Esophagus mucosa (tissue), 1 donor: ENCODE measurements around the gene ANKRD44. TPM values are rescaled to one million over a fixed set of nuclear protein-coding genes. Genes with fewer than 3 reads are reported as not detected.
"Not testable (repeated sequence)": the region's sequence is repeated elsewhere in the genome, so short reads cannot be mapped to it uniquely, and the experiment has no call there.

Source experiments
- ATAC-seq: fragments of 200-7000 bp; cut with Tn5 transposase; one replicate; pipeline ENCODE4 v1.9.1; 2020
- total RNA-seq: library from RNA; stranded (reverse); gene quantifications from one replicate; pipeline ENCODE4 v1.2.4, GENCODE V29; 2023
- donor health status: DM: yes; HTN: yes; CAD: no.

ANKRD44 gene
- total RNA-seq, 1 donor from 2014 or later: 6.8 TPM

DNA sequence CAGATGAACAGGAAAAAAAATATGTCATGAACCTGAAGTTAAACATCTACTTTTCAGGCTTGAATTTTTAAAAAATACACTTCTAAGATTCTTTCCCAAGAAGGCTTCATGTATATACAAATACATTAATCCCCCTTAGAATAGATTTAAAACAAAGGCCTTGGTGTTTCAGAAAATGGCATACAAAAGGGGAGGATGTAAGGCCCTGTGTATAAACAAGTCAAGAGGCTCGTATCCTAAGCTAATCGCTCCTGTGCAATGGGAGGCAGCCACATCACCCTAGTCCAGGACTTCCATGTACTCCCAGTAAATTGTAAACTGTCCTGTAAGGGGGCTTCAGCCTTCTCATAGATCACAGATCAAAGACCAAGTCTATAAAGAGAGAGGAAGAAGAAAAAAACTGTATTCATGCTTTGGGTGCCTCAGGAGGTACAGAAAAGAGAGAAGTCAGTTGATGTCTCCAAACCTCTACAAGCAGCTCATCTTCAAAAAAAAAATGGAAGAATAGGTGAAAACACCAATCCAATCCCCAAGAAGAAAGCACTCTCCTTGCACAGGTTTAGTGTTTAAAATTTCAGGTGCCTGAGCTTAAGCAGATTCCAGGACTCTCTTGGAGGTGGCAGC is 53.9 kb downstream of the ANKRD44 start:
- no peak for ATAC-seq

DNA sequence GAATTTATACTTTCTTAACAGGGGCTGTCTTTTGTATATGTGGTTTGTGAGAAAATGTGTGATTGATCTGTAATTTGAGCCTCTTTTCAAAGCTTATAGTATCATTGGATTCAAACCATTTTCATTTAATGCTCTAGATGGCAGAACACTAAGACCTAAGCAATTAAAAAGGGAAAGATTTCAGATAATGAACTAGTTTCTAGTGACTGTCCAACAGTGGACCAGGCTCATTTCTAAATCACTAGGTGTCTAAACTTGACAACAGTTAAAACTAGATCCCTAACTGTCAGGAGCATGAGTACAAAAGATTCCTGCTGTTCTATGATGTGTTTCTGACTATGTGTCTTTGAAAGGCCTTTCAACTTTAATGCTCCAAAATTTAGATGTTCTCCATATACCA is 54.6 kb downstream of the ANKRD44 start:
- no peak for ATAC-seq

- peak; percentile 76 for ATAC-seq
Measured at GRCh38 chr2:197255543-197255942, 55.0 kb downstream of the ANKRD44 start.

GRCh38 chr2:197254776-197255530 is 55.6 kb downstream of the ANKRD44 start:
- peak; percentile 22 for ATAC-seq

DNA sequence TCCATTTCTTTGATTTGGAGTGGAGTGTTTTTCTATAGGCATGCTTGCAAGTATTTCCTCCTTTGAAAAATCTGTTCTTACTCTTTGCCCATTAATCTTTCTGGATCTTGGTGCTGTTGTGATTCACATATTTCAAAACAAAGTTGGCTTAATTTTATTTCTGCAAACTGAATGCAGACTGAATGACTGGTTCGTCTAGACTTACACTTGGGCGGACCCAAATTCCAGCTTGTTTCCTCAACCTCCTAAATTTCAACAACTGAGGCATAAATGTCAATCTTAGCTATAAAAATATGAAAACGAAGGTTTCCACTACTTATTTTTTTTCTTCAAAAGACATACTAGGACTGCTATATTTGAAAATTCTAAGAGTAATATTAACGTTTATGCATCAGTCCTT is 59.0 kb downstream of the ANKRD44 start:
- ATAC-seq: peak; percentile 57

- no peak for ATAC-seq
Measured at GRCh38 chr2:197251163-197251562, 59.4 kb downstream of the ANKRD44 start.

DNA sequence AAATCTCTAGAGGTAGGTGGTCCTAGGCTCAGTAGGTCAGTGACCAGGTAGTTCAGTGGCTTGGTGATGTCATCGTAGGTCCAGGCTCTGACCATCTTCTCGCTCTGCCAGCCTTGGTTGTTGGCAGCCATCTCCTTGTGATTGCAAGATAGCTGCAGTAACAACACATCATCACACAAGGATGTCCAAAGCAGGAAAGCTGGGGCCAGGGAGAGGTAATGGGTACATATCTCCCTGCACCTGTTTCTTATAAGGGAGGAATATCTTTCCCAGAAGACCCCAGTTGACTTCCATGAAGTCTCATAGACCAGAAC is 60.5 kb downstream of the ANKRD44 start:
- ATAC-seq: no peak

DNA sequence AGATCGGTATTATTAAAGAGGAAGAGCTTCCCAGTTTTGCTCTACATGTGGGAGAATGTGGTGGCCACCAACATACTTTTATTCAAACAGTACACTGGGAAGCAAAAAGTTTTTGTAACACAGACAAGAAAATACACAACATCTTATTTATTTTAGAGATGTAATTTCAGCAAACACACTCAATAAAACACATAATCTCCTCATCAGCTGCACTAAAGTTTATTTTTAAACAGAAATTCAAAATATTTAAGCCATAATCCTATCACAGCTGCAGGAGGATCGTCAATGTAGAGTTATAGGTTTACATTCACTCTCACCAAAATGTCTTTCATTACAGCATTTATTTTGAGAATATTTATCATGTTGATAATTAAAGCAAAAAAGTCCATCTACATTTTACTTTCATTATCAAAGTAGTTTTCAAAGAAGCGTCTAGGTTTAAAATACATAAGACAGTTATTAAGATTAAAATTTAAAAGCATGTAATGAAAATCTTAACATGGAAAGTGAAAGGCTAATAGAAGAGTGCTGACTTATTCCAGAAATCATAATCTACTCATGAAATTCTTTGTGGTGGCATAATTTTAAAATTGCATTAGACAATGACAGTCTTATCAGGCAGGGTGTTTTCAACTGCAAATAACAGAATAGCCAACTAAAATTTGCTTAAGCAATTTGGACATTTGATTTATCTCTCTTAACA is 61.0 kb downstream of the ANKRD44 start:
- ATAC-seq: no peak

- ATAC-seq: no peak
Measured at GRCh38 chr2:197248623-197249022, 62.0 kb downstream of the ANKRD44 start.

- no peak for ATAC-seq
Measured at GRCh38 chr2:197248001-197248401, 62.6 kb downstream of the ANKRD44 start.

- no peak for ATAC-seq
Measured at GRCh38 chr2:197247083-197247482, 63.5 kb downstream of the ANKRD44 start.

DNA sequence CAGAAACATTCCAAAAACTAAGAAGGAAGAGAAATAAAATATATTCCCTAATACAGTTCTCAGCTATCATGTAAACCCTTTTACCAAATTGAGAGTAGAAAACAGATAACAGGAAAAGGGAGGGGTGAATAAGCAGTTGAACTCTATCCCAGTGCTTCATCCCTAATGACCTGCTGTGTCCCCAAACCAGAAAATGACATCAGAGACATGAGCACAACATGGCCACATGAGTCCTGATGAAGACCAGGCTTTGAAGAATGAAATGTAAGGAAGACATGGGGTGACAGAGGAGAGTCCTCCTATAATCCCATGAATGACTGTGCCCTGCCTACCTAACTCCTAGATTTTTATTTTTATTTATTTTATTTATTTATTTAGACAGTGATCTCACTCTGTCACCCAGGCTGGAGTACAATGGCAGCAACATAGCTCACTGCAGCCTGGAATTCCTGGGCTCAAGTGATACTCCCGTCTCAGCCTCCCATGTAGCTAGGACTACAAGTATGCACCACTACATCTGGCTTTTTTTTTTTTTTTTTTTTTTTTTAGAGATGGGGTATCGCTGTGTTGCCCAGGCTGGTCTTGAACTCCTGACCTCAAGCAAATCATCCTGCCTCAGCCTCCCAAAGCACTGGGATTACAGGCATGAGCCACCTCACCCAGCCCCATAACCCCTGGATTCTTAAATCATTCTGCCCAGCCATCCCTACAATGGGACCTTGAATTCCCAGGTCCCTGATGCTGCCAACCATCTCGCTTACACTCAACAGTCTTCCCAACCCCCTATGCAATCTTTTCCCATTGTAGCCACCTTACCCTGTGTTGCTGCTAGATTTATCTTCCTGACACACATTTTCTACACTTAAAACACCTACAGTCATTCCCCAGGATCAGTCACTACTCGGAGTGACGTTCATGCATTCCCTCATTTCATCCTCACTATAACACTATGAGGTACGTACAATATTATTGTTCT is 64.5 kb downstream of the ANKRD44 start:
- ATAC-seq: no peak

DNA sequence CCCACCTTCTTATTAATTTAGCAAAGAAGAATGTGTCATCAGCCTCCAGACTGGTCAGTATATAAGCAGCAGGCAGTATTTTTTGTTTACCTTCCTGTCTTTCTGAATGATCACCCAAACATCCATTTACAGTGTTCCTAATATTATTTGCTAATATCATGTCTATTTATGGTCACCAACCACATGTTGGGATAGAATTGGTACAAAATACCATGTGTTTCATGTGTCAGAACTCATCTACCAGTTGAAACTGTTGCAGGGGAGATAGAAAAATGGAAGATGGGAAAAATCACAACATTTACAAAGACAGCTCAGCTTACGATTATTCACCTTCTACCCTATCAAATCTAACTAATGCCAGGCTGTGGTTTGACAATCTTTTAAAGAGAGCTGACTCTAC is 66.2 kb downstream of the ANKRD44 start:
- no peak for ATAC-seq

DNA sequence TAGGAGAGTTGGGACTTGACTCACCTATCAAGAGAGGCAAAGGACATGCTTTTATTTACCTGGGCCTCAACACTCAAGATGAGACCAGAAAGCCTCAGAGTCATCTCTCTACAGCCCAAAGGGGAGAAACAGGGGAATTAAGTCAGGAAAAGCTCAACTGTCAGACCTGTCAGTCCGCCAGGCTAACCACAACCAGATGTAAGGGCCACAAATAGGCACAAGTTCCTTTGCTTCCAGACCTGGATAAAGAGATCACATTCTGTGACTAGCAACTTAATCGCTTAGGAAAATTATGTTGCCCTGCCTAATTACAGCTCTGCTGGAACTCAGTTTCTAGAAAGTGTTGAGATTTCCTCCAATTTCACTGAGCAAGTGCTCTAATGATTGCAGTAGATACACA is 67.9 kb downstream of the ANKRD44 start:
- no peak for ATAC-seq

DNA sequence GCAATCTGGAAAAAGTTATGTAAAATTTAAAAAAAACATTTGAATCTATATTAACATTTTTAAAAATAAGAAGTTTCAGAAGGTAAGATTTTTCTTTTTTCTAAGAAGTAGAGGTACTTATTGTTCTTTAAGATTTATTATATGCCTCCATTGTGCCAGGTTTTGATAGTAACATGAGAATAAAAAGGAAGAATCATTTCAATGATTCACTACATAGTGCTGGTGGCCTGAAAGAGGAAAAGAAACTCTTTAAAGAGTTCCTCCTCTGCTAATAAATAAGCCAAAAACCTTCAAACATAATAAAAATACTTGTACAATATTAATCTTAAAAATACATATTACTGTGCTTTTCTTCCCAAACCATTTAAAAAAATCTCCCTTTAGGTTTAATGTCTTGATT is 69.0 kb downstream of the ANKRD44 start:
- no peak for ATAC-seq

GRCh38 chr2:197241153-197241552 is 69.4 kb downstream of the ANKRD44 start:
- no peak for ATAC-seq

GRCh38 chr2:197240421-197241041 is 70.0 kb downstream of the ANKRD44 start:
- ATAC-seq: no peak

GRCh38 chr2:197240018-197240417 is 70.6 kb downstream of the ANKRD44 start:
- not testable (repeated sequence) for ATAC-seq

- ATAC-seq: no peak
Measured at GRCh38 chr2:197239434-197239833, 71.1 kb downstream of the ANKRD44 start.

GRCh38 chr2:197238043-197238365 is 72.6 kb downstream of the ANKRD44 start:
- no peak for ATAC-seq

GRCh38 chr2:197237291-197238042 is 73.1 kb downstream of the ANKRD44 start:
- ATAC-seq: no peak

DNA sequence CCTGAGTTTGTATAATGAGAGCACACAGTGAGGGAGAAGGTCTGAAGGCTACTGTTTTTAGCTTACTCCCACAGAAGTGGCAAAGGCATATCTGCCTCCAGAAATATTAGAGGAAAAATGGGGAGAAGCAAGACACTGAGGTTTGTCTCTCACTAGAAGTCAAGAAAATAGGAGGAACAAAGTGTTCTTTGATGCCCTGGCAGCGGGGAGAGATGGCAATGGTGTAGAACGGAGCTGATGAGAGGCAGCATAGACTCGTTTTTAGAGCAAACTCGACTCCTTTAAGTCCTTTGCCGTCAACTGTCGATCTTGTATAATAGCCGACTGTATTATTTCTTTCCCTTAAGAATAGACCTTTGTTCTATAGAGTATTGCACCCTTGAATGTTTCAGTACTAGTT is 73.8 kb downstream of the ANKRD44 start:
- ATAC-seq: no peak
